Neural progenitor cell (in vitro differentiated cells): ENCODE data around the gene ARRDC4. TPM values are rescaled to one million over a fixed set of nuclear protein-coding genes. Genes with fewer than 3 reads are reported as not detected.
A peak's percentile ranks its signal among the peaks of the same experiment; 100 is the strongest.

ENCODE experiments used
- DNase-seq: peaks from one replicate; pipeline ENCODE4 v3.0.0-alpha.2; 2016; ENCODE audit warnings: low spot score
- H2AFZ ChIP-seq: fragments of 200-600 bp; sonication (generic); replicated peaks from 2 replicates; pipeline ENCODE4 v1.6.1; 2016; ENCODE audit warnings: antibody characterized with exemption
- H3F3A ChIP-seq: fragments of 200-600 bp; sonication (generic); 2 replicates; pipeline ENCODE4 v1.6.1; 2016; ENCODE audit warnings: antibody characterized with exemption, low read depth
- H3K27ac ChIP-seq: fragments of 200-600 bp; sonication (generic); 2 replicates; pipeline ENCODE4 v1.5.1; 2016; ENCODE audit warnings: mild to moderate bottlenecking
- H3K27me3 ChIP-seq: fragments of 200-600 bp; sonication (generic); 2 replicates; pipeline ENCODE4 v1.6.1; 2016; ENCODE audit warnings: mild to moderate bottlenecking, moderate library complexity
- H3K36me3 ChIP-seq: fragments of 200-600 bp; sonication (generic); 2 replicates; pipeline ENCODE4 v1.5.1; 2016
- H3K4me1 ChIP-seq: fragments of 200-600 bp; sonication (generic); 2 replicates; pipeline ENCODE4 v1.6.1; 2016; ENCODE audit warnings: mixed run types
- H3K4me2 ChIP-seq: fragments of 200-600 bp; sonication (generic); 2 replicates; pipeline ENCODE4 v1.6.1; 2016
- H3K4me3 ChIP-seq: fragments of 200-600 bp; sonication (generic); 2 replicates; pipeline ENCODE4 v1.5.1; 2016
- H3K79me2 ChIP-seq: fragments of 200-600 bp; sonication (generic); 2 replicates; pipeline ENCODE4 v1.6.1; 2016; ENCODE audit warnings: low read depth
- H3K9ac ChIP-seq: fragments of 200-600 bp; sonication (generic); 2 replicates; pipeline ENCODE4 v1.6.1; 2016
- H3K9me3 ChIP-seq: fragments of 200-600 bp; sonication (generic); 2 replicates; pipeline ENCODE4 v1.5.1; 2016; ENCODE audit warnings: low read depth
- H4K20me1 ChIP-seq: fragments of 200-600 bp; sonication (generic); 2 replicates; pipeline ENCODE4 v1.6.1; 2016; ENCODE audit warnings: low read depth
- H3K27ac Mint-ChIP-seq: 3 replicates; pipeline ENCODE4 v1.8.0; 2021; ENCODE audit warnings: mixed read lengths
- H3K27me3 Mint-ChIP-seq: 2 replicates; pipeline ENCODE4 v1.8.0; 2022; ENCODE audit warnings: low read depth, mild to moderate bottlenecking, inconsistent platforms, moderate library complexity, mixed read lengths; ENCODE audit not compliant: insufficient read depth
- H3K36me3 Mint-ChIP-seq: 3 replicates; pipeline ENCODE4 v1.8.0; 2021; ENCODE audit warnings: mixed read lengths
- H3K4me1 Mint-ChIP-seq: 3 replicates; pipeline ENCODE4 v1.8.0; 2021; ENCODE audit warnings: mixed read lengths
- H3K4me3 Mint-ChIP-seq: 3 replicates; pipeline ENCODE4 v1.8.0; 2021; ENCODE audit warnings: mild to moderate bottlenecking, moderate library complexity, mixed read lengths
- H3K9me3 Mint-ChIP-seq: 3 replicates; pipeline ENCODE4 v1.8.0; 2020; ENCODE audit warnings: mixed read lengths
- EZH2 ChIP-seq: fragments of 200-600 bp; sonication (generic); IDR thresholded peaks from 2 replicates; pipeline ENCODE4 v1.6.1; 2017; ENCODE audit warnings: antibody characterized with exemption, mild to moderate bottlenecking, moderate library complexity
- EZH2phosphoT487 ChIP-seq: fragments of 200-600 bp; sonication (generic); IDR thresholded peaks from 2 replicates; pipeline ENCODE4 v1.6.1; 2017; ENCODE audit warnings: antibody characterized with exemption
- total RNA-seq: library from RNA; depleted of rRNA; stranded (reverse); fragments of >200 nt; gene quantifications from 2 replicates; pipeline ENCODE4 v1.2.3, GENCODE V29; 2015; ENCODE audit warnings: low replicate concordance
- TF ChIP-seq, protein P1 (sequence below): fragments of 200-600 bp; sonication (generic); IDR thresholded peaks from 2 replicates; pipeline ENCODE4 v1.5.1; 2017; ENCODE audit warnings: antibody characterized with exemption, mild to moderate bottlenecking

Gene ARRDC4
- total RNA-seq, 1 donor from 2014 or later = 28.2 TPM

DNA sequence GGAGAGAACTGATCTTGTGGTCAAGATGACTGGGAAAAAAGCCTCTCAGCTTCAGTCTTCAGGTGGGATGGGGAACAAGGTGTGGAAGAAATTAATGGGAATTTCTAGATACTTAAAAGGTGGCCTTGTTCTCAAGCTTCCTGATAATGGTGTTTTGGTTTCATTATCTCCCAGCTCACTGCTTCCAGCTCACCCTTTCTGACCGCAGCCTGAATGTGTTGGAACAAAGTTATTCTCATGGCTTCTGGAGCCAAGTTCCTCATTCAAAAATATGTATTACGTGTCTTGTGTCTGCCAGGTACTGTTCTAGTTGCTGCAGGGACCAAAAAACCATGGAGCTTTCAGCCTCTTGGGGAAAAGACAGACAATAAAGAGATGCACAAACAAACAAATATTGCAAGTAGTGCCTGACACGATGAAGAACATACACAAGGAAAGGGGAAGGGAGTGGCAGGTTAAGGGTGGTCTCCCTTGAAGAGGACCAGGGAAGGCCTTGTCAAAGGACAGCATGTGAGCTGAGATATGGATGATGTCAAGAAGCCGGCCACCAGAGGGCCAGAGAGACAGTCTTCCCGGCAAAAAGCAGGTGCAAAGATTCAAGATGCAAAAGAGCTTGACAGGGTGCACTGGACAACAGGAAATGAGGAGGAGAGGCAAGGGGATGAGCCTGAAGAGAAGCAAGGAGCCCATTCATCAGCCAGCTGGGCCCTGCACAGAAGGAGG lies 35.5 kb downstream of the ARRDC4 start:
- H3K4me3 ChIP-seq = no peak overlapping the region
- no peaks in the 10 kb centered on the region for H3K4me1 Mint-ChIP-seq
- peak; percentile 38 for DNase-seq

GRCh38 chr15:97998307-97999071 lies 38.0 kb downstream of the ARRDC4 start:
- Mint-ChIP-seq H3K4me1 (no peaks in the 10 kb centered on the region), H3K4me3 (no peak overlapping the region), H3K36me3 (no peaks in the 10 kb centered on the region), H3K27ac (no peak overlapping the region), H3K27me3 (no peaks in the 10 kb centered on the region), H3K9me3 (no peaks in the 10 kb centered on the region)
- no peak overlapping the region for H3K9ac ChIP-seq
- H3K4me1 ChIP-seq = no peaks in the 10 kb centered on the region
- no peak overlapping the region for H3K4me3 ChIP-seq
- no peaks in the 10 kb centered on the region for H3K79me2 ChIP-seq
- H3K27me3 ChIP-seq = no peaks in the 10 kb centered on the region
- no peak overlapping the region for H3K4me2 ChIP-seq
- no peak overlapping the region for H3K27ac ChIP-seq
- no peak overlapping the region for H2AFZ ChIP-seq
- H4K20me1 ChIP-seq = no peaks in the 10 kb centered on the region
- DNase-seq = no peak
- TF ChIP-seq EZH2phosphoT487 (no peak), EZH2 (no peak)
- TF ChIP-seq, protein P1, sequence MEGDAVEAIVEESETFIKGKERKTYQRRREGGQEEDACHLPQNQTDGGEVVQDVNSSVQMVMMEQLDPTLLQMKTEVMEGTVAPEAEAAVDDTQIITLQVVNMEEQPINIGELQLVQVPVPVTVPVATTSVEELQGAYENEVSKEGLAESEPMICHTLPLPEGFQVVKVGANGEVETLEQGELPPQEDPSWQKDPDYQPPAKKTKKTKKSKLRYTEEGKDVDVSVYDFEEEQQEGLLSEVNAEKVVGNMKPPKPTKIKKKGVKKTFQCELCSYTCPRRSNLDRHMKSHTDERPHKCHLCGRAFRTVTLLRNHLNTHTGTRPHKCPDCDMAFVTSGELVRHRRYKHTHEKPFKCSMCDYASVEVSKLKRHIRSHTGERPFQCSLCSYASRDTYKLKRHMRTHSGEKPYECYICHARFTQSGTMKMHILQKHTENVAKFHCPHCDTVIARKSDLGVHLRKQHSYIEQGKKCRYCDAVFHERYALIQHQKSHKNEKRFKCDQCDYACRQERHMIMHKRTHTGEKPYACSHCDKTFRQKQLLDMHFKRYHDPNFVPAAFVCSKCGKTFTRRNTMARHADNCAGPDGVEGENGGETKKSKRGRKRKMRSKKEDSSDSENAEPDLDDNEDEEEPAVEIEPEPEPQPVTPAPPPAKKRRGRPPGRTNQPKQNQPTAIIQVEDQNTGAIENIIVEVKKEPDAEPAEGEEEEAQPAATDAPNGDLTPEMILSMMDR = no peak
- H3K36me3 ChIP-seq = no peaks in the 10 kb centered on the region
- peaks cover 10% of the 10 kb centered on the region for H3F3A ChIP-seq
- H3K9me3 ChIP-seq = no peaks in the 10 kb centered on the region

More for the DNA sequence above, 35.5 kb downstream of the ARRDC4 start:
- H3K79me2 ChIP-seq = no peaks in the 10 kb centered on the region
- no peak overlapping the region for H3K9ac ChIP-seq
- Mint-ChIP-seq H3K9me3 (no peaks in the 10 kb centered on the region), H3K27ac (no peak overlapping the region), H3K4me3 (no peak overlapping the region), H3K27me3 (no peaks in the 10 kb centered on the region), H3K36me3 (no peaks in the 10 kb centered on the region)
- no peak overlapping the region for H3K4me2 ChIP-seq
- TF ChIP-seq EZH2phosphoT487 = no peak
- TF ChIP-seq, protein P1 = peak; percentile 43
- no peak for TF ChIP-seq EZH2
- H2AFZ ChIP-seq = no peak overlapping the region
- no peaks in the 10 kb centered on the region for H3K9me3 ChIP-seq
- no peaks in the 10 kb centered on the region for H3K27me3 ChIP-seq
- H3K27ac ChIP-seq = no peak overlapping the region
- no peaks in the 10 kb centered on the region for H3K36me3 ChIP-seq
- H4K20me1 ChIP-seq = no peaks in the 10 kb centered on the region
- no peaks in the 10 kb centered on the region for H3F3A ChIP-seq
- no peaks in the 10 kb centered on the region for H3K4me1 ChIP-seq

- DNase-seq = no peak
- Mint-ChIP-seq H3K36me3 (no peaks in the 10 kb centered on the region), H3K4me1 (no peaks in the 10 kb centered on the region), H3K27me3 (no peaks in the 10 kb centered on the region), H3K4me3 (no peak overlapping the region), H3K27ac (no peak overlapping the region), H3K9me3 (no peaks in the 10 kb centered on the region)
- no peak overlapping the region for H3K4me2 ChIP-seq
- no peaks in the 10 kb centered on the region for H4K20me1 ChIP-seq
- H3K27me3 ChIP-seq = no peaks in the 10 kb centered on the region
- H3F3A ChIP-seq = peaks cover 10% of the 10 kb centered on the region
- no peak overlapping the region for H3K27ac ChIP-seq
- H3K36me3 ChIP-seq = no peaks in the 10 kb centered on the region
- H2AFZ ChIP-seq = no peak overlapping the region
- TF ChIP-seq EZH2phosphoT487 (no peak), EZH2 (no peak)
- TF ChIP-seq, protein P1 = no peak
- no peaks in the 10 kb centered on the region for H3K9me3 ChIP-seq
- H3K9ac ChIP-seq = no peak overlapping the region
- H3K4me1 ChIP-seq = no peaks in the 10 kb centered on the region
- no peaks in the 10 kb centered on the region for H3K79me2 ChIP-seq
- H3K4me3 ChIP-seq = no peak overlapping the region
Measured at GRCh38 chr15:98000249-98001203, 40.0 kb downstream of the ARRDC4 start.
